K562 (cell line): ENCODE data around the gene RACGAP1. TPM values are rescaled to one million over a fixed set of nuclear protein-coding genes. Genes with fewer than 3 reads are reported as not detected.

Source experiments
- BRF1 ChIP-seq: IDR thresholded peaks from 3 replicates; pipeline ENCODE4 v1.6.1; 2011; ENCODE audit warnings: borderline replicate concordance, mild to moderate bottlenecking; ENCODE audit not compliant: insufficient read length; ENCODE audit errors: extremely low read depth
- CHD1 ChIP-seq: fragments of 200-600 bp; sonication (generic); IDR thresholded peaks from one replicate; pipeline ENCODE4 v1.6.1; 2012; ENCODE audit warnings: mild to moderate bottlenecking, moderate library complexity, low read length, inconsistent platforms
- DACH1 ChIP-seq: fragments of 450-650 bp; IDR thresholded peaks from 2 replicates; pipeline ENCODE4 v1.6.1; 2018; ENCODE audit not compliant: partially characterized antibody
- GTF2A2 ChIP-seq: IDR thresholded peaks from 2 replicates; pipeline ENCODE4 v1.6.1; 2016; ENCODE audit warnings: mild to moderate bottlenecking, missing genetic modification characterization, missing compliant biosample characterization
- KDM1A ChIP-seq, 2 experiments: fragments of 450-650 bp; IDR thresholded peaks; 2 replicates each; pipeline ENCODE4 v1.6.1; 2016; ENCODE audit warnings: mild to moderate bottlenecking in 2 of 2
- NEUROD1 ChIP-seq: fragments of 150-350 bp; IDR thresholded peaks from 2 replicates; pipeline ENCODE4 v1.6.1; 2014; ENCODE audit warnings: borderline replicate concordance, low read length, low read depth; ENCODE audit not compliant: partially characterized antibody
- NONO ChIP-seq, 2 experiments: fragments of 200-400 bp in 1 of 2; fragments of 450-650 bp in 1 of 2; formaldehyde crosslinking in 1 of 2; IDR thresholded peaks; 2 replicates each; pipeline ENCODE4 v1.6.1; 2017; ENCODE audit warnings: low read depth in 2 of 2, mild to moderate bottlenecking in 2 of 2, moderate library complexity in 2 of 2, low read length in 1 of 2
- PHTF2 ChIP-seq: fragments of 250-450 bp; sonication (Bioruptor Pico); IDR thresholded peaks from 2 replicates; pipeline ENCODE4 v1.5.0; 2021; ENCODE audit warnings: mild to moderate bottlenecking
- RBM15 ChIP-seq: fragments of 200-400 bp; formaldehyde crosslinking; IDR thresholded peaks from 2 replicates; pipeline ENCODE4 v1.6.1; 2018; ENCODE audit warnings: mild to moderate bottlenecking, low read length, moderate library complexity; ENCODE audit not compliant: insufficient read depth
- SMARCA5 ChIP-seq: fragments of 450-650 bp; IDR thresholded peaks from 2 replicates; pipeline ENCODE4 v1.6.1; 2016
- ZNF707 ChIP-seq: fragments of 250-450 bp; sonication (Bioruptor Pico); conservative IDR thresholded peaks from 2 replicates; pipeline ENCODE4 v1.8.0; 2022; ENCODE audit warnings: inconsistent platforms, mild to moderate bottlenecking, moderate library complexity
- ZNF76 ChIP-seq: fragments of 250-450 bp; sonication (Bioruptor Pico); IDR thresholded peaks from 2 replicates; pipeline ENCODE4 v1.4.0; 2020; ENCODE audit warnings: mild to moderate bottlenecking, moderate library complexity, borderline replicate concordance
- ZNF780A ChIP-seq: fragments of 250-450 bp; sonication (Bioruptor Pico); IDR thresholded peaks from 2 replicates; pipeline ENCODE4 v1.5.0; 2021; ENCODE audit warnings: mild to moderate bottlenecking
- polyA plus RNA-seq, 8 experiments: library from polyadenylated mRNA; depleted of rRNA in 4 of 8; stranded (reverse) in 5 of 8; unstranded in 3 of 8; fragments of >200 nt; fragmentation: Nextera tagmentation in 2 of 8; fragmentation: Illumina TruSeq in 1 of 8; extraction: Ambion mirVana in 2 of 8; extraction: Trizol in 1 of 8; gene quantifications; 2 replicates each; pipeline versions ENCODE4 v1.2.1 to v1.2.3, GENCODE V29; 2011 to 2014; ENCODE audit warnings: inconsistent platforms in 1 of 8, missing spikeins in 1 of 8
- total RNA-seq, 7 experiments: library from RNA; depleted of rRNA in 6 of 7; stranded (reverse); fragments of >200 nt in 6 of 7; fragmentation: Illumina TruSeq in 2 of 7; extraction: Trizol in 2 of 7; gene quantifications; 2 replicates each; pipeline versions ENCODE4 v1.2.1 to v1.2.3, GENCODE V29; 2011 to 2021; ENCODE audit warnings: low replicate concordance in 1 of 7
- TF ChIP-seq, protein P1 (sequence below): fragments of 450-650 bp; IDR thresholded peaks from 2 replicates; pipeline ENCODE4 v1.6.1; 2016; ENCODE audit warnings: mild to moderate bottlenecking
- TF ChIP-seq, protein P2 (sequence below): fragments of 250-450 bp; sonication (Bioruptor Pico); IDR thresholded peaks from 2 replicates; pipeline ENCODE4 v1.8.0; 2022; ENCODE audit warnings: moderate library complexity, mild to moderate bottlenecking, inconsistent platforms
- TF ChIP-seq, protein P3 (sequence below): fragments of 450-650 bp; formaldehyde crosslinking; IDR thresholded peaks from 2 replicates; pipeline ENCODE4 v1.4.0; 2020; ENCODE audit warnings: mild to moderate bottlenecking, mixed read lengths
- TF ChIP-seq, protein P4 (sequence below): sonication (generic); formaldehyde crosslinking; IDR thresholded peaks from 2 replicates; pipeline ENCODE4 v1.8.0; 2022; ENCODE audit warnings: missing genetic modification reagents, mild to moderate bottlenecking, borderline replicate concordance
- TF ChIP-seq, protein P5 (sequence below): fragments of 450-650 bp; IDR thresholded peaks from 2 replicates; pipeline ENCODE4 v1.6.1; 2016; ENCODE audit warnings: borderline replicate concordance

The RACGAP1 gene
- total and polyA plus RNA-seq, 9 of the 15 experiments (the other 6 are each of a cell fraction or from before 2014, with no cell fraction given), result 56.4 to 92.9 (median 71.8) TPM

DNA sequence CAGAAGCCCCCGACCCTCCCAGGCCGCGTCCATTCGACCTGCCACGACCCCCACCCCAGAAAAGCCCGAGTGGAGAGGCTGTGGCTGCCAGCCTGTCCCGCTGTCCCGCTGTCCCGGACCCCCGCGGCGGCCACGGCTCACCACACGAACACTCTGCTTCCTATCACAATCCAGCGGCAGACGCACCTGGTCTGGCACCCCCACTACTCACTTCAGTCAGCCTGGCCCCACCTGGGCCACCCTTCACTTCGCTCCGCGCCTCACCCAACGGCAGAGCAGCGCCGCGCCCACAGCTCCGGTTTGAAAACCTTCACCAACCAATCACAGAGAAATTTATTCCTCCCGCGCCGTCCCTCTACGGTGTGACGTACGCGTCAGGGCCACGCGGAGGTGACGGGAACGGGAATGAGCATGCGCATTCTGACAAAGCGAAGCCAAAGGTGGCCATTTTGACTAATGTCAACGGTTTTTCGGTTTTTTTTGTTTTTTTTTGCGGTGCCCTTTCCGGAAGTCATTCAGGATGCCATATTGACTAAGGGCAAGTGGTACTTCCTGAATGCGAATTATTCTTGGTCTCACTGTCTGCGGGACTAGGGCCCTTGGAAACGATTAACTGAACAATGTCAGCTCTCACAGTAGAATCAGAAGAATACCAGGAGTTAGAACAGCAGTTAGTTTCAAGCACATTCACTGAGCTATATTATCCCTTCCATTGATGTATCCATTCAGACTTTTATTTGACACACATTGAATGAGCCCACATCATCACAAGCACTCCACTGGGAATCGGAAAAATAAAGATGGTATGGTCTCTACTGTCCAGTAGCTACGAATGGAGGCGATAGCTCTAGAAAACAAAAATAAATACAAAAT, at the start of gene RACGAP1 (continued):
- TF ChIP-seq NEUROD1 (peak; percentile 61), DACH1 (no peak), NONO (IDR thresholded peaks at IDR 0.05; ENCODE audit: low read depth in 2 of 2, low read length in 1 of 2) (no peak), RBM15 (no peak), SMARCA5 (no peak), BRF1 (no peak), ZNF76 (CRISPR knock-in tag) (no peak), GTF2A2 (tag) (no peak), ZNF707 (CRISPR knock-in tag) (no peak), KDM1A (IDR thresholded peaks at IDR 0.05) (no peak), ZNF780A (CRISPR knock-in tag) (no peak), CHD1 (no peak), PHTF2 (CRISPR knock-in tag) (no peak)
- TF ChIP-seq, protein P1, sequence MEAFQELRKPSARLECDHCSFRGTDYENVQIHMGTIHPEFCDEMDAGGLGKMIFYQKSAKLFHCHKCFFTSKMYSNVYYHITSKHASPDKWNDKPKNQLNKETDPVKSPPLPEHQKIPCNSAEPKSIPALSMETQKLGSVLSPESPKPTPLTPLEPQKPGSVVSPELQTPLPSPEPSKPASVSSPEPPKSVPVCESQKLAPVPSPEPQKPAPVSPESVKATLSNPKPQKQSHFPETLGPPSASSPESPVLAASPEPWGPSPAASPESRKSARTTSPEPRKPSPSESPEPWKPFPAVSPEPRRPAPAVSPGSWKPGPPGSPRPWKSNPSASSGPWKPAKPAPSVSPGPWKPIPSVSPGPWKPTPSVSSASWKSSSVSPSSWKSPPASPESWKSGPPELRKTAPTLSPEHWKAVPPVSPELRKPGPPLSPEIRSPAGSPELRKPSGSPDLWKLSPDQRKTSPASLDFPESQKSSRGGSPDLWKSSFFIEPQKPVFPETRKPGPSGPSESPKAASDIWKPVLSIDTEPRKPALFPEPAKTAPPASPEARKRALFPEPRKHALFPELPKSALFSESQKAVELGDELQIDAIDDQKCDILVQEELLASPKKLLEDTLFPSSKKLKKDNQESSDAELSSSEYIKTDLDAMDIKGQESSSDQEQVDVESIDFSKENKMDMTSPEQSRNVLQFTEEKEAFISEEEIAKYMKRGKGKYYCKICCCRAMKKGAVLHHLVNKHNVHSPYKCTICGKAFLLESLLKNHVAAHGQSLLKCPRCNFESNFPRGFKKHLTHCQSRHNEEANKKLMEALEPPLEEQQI, result peak; percentile 76; the same call in 1 of the 2 replicates
- TF ChIP-seq, protein P2, sequence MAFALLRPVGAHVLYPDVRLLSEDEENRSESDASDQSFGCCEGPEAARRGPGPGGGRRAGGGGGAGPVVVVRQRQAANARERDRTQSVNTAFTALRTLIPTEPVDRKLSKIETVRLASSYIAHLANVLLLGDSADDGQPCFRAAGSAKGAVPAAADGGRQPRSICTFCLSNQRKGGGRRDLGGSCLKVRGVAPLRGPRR (CRISPR knock-in tag), result no peak
- TF ChIP-seq, protein P3, sequence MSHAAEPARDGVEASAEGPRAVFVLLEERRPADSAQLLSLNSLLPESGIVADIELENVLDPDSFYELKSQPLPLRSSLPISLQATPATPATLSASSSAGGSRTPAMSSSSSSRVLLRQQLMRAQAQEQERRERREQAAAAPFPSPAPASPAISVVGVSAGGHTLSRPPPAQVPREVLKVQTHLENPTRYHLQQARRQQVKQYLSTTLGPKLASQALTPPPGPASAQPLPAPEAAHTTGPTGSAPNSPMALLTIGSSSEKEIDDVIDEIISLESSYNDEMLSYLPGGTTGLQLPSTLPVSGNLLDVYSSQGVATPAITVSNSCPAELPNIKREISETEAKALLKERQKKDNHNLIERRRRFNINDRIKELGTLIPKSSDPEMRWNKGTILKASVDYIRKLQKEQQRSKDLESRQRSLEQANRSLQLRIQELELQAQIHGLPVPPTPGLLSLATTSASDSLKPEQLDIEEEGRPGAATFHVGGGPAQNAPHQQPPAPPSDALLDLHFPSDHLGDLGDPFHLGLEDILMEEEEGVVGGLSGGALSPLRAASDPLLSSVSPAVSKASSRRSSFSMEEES (CRISPR knock-in tag), result no peak
- TF ChIP-seq, protein P4, sequence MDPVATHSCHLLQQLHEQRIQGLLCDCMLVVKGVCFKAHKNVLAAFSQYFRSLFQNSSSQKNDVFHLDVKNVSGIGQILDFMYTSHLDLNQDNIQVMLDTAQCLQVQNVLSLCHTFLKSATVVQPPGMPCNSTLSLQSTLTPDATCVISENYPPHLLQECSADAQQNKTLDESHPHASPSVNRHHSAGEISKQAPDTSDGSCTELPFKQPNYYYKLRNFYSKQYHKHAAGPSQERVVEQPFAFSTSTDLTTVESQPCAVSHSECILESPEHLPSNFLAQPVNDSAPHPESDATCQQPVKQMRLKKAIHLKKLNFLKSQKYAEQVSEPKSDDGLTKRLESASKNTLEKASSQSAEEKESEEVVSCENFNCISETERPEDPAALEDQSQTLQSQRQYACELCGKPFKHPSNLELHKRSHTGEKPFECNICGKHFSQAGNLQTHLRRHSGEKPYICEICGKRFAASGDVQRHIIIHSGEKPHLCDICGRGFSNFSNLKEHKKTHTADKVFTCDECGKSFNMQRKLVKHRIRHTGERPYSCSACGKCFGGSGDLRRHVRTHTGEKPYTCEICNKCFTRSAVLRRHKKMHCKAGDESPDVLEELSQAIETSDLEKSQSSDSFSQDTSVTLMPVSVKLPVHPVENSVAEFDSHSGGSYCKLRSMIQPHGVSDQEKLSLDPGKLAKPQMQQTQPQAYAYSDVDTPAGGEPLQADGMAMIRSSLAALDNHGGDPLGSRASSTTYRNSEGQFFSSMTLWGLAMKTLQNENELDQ (CRISPR knock-in tag), result no peak
- TF ChIP-seq, protein P5, sequence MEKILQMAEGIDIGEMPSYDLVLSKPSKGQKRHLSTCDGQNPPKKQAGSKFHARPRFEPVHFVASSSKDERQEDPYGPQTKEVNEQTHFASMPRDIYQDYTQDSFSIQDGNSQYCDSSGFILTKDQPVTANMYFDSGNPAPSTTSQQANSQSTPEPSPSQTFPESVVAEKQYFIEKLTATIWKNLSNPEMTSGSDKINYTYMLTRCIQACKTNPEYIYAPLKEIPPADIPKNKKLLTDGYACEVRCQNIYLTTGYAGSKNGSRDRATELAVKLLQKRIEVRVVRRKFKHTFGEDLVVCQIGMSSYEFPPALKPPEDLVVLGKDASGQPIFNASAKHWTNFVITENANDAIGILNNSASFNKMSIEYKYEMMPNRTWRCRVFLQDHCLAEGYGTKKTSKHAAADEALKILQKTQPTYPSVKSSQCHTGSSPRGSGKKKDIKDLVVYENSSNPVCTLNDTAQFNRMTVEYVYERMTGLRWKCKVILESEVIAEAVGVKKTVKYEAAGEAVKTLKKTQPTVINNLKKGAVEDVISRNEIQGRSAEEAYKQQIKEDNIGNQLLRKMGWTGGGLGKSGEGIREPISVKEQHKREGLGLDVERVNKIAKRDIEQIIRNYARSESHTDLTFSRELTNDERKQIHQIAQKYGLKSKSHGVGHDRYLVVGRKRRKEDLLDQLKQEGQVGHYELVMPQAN, result peak; percentile 92
